Neural cell (in vitro differentiated cells): ENCODE measurements around the gene GRM5.

ENCODE experiments used
- EZH2 ChIP-seq: fragments of 200-600, 300-800 bp; shearing (Covaris generic), sonication (generic); IDR thresholded peaks from 2 replicates; pipeline ENCODE4 v1.6.1; 2014; ENCODE audit warnings: antibody characterized with exemption, low read length, borderline replicate concordance, mild to moderate bottlenecking; ENCODE audit not compliant: insufficient read depth, poor library complexity, severe bottlenecking
- POLR2AphosphoS5 ChIP-seq: IDR thresholded peaks from 2 replicates; pipeline ENCODE4 v1.6.1; 2012
- RAD21 ChIP-seq: fragments of 450-650 bp; conservative IDR thresholded peaks from 2 replicates; pipeline ENCODE4 v1.6.1; 2014; ENCODE audit warnings: antibody characterized with exemption, mild to moderate bottlenecking, moderate library complexity
- REST ChIP-seq: IDR thresholded peaks from 2 replicates; pipeline ENCODE4 v1.6.1; 2012; ENCODE audit warnings: borderline replicate concordance
- SMC3 ChIP-seq: fragments of 450-650 bp; conservative IDR thresholded peaks from 2 replicates; pipeline ENCODE4 v1.6.1; 2014; ENCODE audit warnings: antibody characterized with exemption, mild to moderate bottlenecking, moderate library complexity; ENCODE audit not compliant: poor library complexity
- TF ChIP-seq, protein P1 (sequence below): fragments of 450-650 bp; IDR thresholded peaks from 2 replicates; pipeline ENCODE4 v1.5.1; 2014; ENCODE audit warnings: antibody characterized with exemption, mild to moderate bottlenecking, moderate library complexity; ENCODE audit not compliant: poor library complexity, severe bottlenecking

- TF ChIP-seq, protein P1, sequence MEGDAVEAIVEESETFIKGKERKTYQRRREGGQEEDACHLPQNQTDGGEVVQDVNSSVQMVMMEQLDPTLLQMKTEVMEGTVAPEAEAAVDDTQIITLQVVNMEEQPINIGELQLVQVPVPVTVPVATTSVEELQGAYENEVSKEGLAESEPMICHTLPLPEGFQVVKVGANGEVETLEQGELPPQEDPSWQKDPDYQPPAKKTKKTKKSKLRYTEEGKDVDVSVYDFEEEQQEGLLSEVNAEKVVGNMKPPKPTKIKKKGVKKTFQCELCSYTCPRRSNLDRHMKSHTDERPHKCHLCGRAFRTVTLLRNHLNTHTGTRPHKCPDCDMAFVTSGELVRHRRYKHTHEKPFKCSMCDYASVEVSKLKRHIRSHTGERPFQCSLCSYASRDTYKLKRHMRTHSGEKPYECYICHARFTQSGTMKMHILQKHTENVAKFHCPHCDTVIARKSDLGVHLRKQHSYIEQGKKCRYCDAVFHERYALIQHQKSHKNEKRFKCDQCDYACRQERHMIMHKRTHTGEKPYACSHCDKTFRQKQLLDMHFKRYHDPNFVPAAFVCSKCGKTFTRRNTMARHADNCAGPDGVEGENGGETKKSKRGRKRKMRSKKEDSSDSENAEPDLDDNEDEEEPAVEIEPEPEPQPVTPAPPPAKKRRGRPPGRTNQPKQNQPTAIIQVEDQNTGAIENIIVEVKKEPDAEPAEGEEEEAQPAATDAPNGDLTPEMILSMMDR = no peak
- TF ChIP-seq EZH2 (no peak), REST (no peak), SMC3 (no peak), POLR2AphosphoS5 (no peak), RAD21 (no peak)
Measured at GRCh38 chr11:88701816-88702215, 364.0 kb downstream of the GRM5 start.
